ENCODE data around the gene RANBP3. TPM values are rescaled to one million over a fixed set of nuclear protein-coding genes. Genes with fewer than 3 reads are reported as not detected.

The RANBP3 gene
- total and polyA plus RNA-seq, 4 donors = 33.6 to 67.7 (median 54.9) TPM

DNA sequence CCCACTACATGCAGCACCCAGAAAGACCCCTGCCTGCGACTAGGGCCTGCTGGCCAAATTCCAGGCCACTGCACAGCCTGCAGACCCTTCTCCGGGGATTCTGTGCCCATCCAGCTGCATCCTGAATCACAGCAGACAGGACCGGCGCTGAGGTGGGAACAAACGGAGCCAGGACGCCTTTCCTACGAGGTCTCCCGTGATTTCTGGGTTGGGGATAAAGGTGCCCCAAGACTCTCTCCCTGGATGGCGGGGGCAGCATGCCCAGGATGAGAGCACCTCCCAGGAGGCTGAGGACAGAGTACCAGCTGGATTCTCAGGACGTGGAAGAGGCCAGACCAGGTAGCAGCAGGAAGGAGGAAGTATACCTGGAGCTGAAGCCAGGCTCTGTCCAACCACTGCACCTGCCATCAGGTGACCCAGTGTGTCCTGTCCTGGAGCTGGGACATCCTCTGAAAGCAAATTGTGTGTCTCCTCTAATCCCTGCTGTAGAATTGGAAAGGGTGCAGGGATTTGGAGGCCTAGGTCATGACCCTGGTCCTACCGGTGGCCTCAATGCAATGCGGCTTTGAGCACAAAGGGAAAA lies 104.2 kb downstream of the RANBP3 start:
- Histone ChIP-seq H3K36me3 (ENCODE audit: control insufficient read depth in 4 of 4, insufficient read depth in 4 of 4, low read length in 4 of 4) (no peaks in the 10 kb centered on the region), H3K27me3 (ENCODE audit: control insufficient read depth in 3 of 3, insufficient read depth in 3 of 3, low read length in 2 of 3) (no peaks in the 10 kb centered on the region), H3K4me1 (ENCODE audit: control insufficient read depth in 5 of 5, insufficient read depth in 5 of 5, low read length in 5 of 5) (no peaks in the 10 kb centered on the region), H3K9me3 (ENCODE audit: control insufficient read depth in 4 of 4, insufficient read depth in 3 of 4, low read length in 3 of 4) (no peaks in the 10 kb centered on the region), H3K27ac (ENCODE audit: low read depth in 1 of 2, low read length in 1 of 2) (no peak overlapping the region), H3K4me3 (no peak overlapping the region), H3K9ac (ENCODE audit: insufficient read depth in 1 of 2, low read length in 2 of 2) (no peak overlapping the region)
- DNase-seq = no peak
- WGBS, 2 donors = 90 to 92% methylated on average over 12 of the region's 12 CpGs
- ATAC-seq (ENCODE audit: insufficient read depth, low FRiP score) = no peak
- no peak for TF ChIP-seq CTCF (IDR thresholded peaks at IDR 0.05; ENCODE audit: control extremely low read depth, extremely low read depth)

- 75 to 83% methylated on average over 12 of the region's 12 CpGs for WGBS, 2 donors
- no peaks in the 10 kb centered on the region for H3K4me1 ChIP-seq (ENCODE audit: control insufficient read depth in 5 of 5, insufficient read depth in 5 of 5, low read length in 5 of 5)
- ATAC-seq (ENCODE audit: insufficient read depth, low FRiP score) (no peak), DNase-seq (no peak)
- H3K9me3 ChIP-seq (ENCODE audit: control insufficient read depth in 4 of 4, insufficient read depth in 3 of 4, low read length in 3 of 4) = no peaks in the 10 kb centered on the region
- TF ChIP-seq CTCF (IDR thresholded peaks at IDR 0.05; ENCODE audit: control extremely low read depth, extremely low read depth) = no peak
- H3K4me3 ChIP-seq = no peak overlapping the region
- H3K9ac ChIP-seq (ENCODE audit: insufficient read depth in 1 of 2, low read length in 2 of 2) = no peak overlapping the region
- no peaks in the 10 kb centered on the region for H3K36me3 ChIP-seq (ENCODE audit: control insufficient read depth in 4 of 4, insufficient read depth in 4 of 4, low read length in 4 of 4)
- no peaks in the 10 kb centered on the region for H3K27me3 ChIP-seq (ENCODE audit: control insufficient read depth in 3 of 3, insufficient read depth in 3 of 3, low read length in 2 of 3)
- no peak overlapping the region for H3K27ac ChIP-seq (ENCODE audit: low read depth in 1 of 2, low read length in 1 of 2)
Measured at GRCh38 chr19:5870986-5871394, 107.0 kb downstream of the RANBP3 start.

GRCh38 chr19:5867201-5868136 lies 110.5 kb downstream of the RANBP3 start:
- TF ChIP-seq CTCF (IDR thresholded peaks at IDR 0.05; ENCODE audit: control extremely low read depth, extremely low read depth) = no peak
- ATAC-seq (ENCODE audit: insufficient read depth, low FRiP score) (no peak), DNase-seq (no peak)
- Histone ChIP-seq H3K27me3 (ENCODE audit: control insufficient read depth in 3 of 3, insufficient read depth in 3 of 3, low read length in 2 of 3) (no peaks in the 10 kb centered on the region), H3K4me1 (ENCODE audit: control insufficient read depth in 5 of 5, insufficient read depth in 5 of 5, low read length in 5 of 5) (no peaks in the 10 kb centered on the region), H3K27ac (ENCODE audit: low read depth in 1 of 2, low read length in 1 of 2) (no peak overlapping the region), H3K9ac (ENCODE audit: insufficient read depth in 1 of 2, low read length in 2 of 2) (no peak overlapping the region), H3K9me3 (ENCODE audit: control insufficient read depth in 4 of 4, insufficient read depth in 3 of 4, low read length in 3 of 4) (no peaks in the 10 kb centered on the region), H3K4me3 (no peak overlapping the region), H3K36me3 (ENCODE audit: control insufficient read depth in 4 of 4, insufficient read depth in 4 of 4, low read length in 4 of 4) (no peaks in the 10 kb centered on the region)
- WGBS, 2 donors = 87 to 88% methylated on average over 31 of the region's 31 CpGs

Other genes with a start within 250 kb of the RANBP3 start
- gene PRR22, start 193.4 kb downstream of the RANBP3 start, total RNA-seq = 1 to 10 TPM in 1 of 2 donors, under 1 TPM in 1; 0.20 to 6.1 TPM
- 1 to 10 TPM; 2.6 to 6.8 TPM for gene PRR22, start 193.4 kb downstream of the RANBP3 start, polyA plus RNA-seq
- 10 to 100 TPM; 18.5 to 47.0 TPM for gene DUS3L, start 187.0 kb downstream of the RANBP3 start, total RNA-seq
- 10 to 100 TPM; 32.7 to 40.8 TPM for gene DUS3L, start 187.0 kb downstream of the RANBP3 start, polyA plus RNA-seq
- gene NRTN, start 173.1 kb downstream of the RANBP3 start, total RNA-seq = 1 to 10 TPM in 1 of 2 donors, under 1 TPM in 1; 0.23 to 3.3 TPM
- 1 to 10 TPM; 1.2 to 1.7 TPM for gene NRTN, start 173.1 kb downstream of the RANBP3 start, polyA plus RNA-seq
- gene FUT6, start 138.4 kb downstream of the RANBP3 start, total RNA-seq = 1 to 10 TPM in 1 of 2 donors, not detected in 1; 1.9 TPM
- gene FUT6, start 138.4 kb downstream of the RANBP3 start, polyA plus RNA-seq = 1 to 10 TPM in 1 of 2 donors, under 1 TPM in 1; 0.67 to 2.6 TPM
- gene FUT3, start 126.7 kb downstream of the RANBP3 start, total RNA-seq = 10 to 100 TPM in 1 of 2 donors, 1 to 10 TPM in 1; 1.5 to 31.4 TPM
- 10 to 100 TPM; 11.3 to 25.1 TPM for gene FUT3, start 126.7 kb downstream of the RANBP3 start, polyA plus RNA-seq
- not detected for gene FUT5, start 107.6 kb downstream of the RANBP3 start, total RNA-seq
- gene FUT5, start 107.6 kb downstream of the RANBP3 start, polyA plus RNA-seq = not detected
- 100 to 1,000 TPM in 1 of 2 donors, 10 to 100 TPM in 1; 52.5 to 219 TPM for gene NDUFA11, start 74.3 kb downstream of the RANBP3 start, total RNA-seq
- 100 to 1,000 TPM; 337 to 344 TPM for gene NDUFA11, start 74.3 kb downstream of the RANBP3 start, polyA plus RNA-seq
- 1 to 10 TPM; 6.3 to 7.2 TPM for gene VMAC, start 73.3 kb downstream of the RANBP3 start, total RNA-seq
- 1 to 10 TPM; 3.3 to 5.0 TPM for gene VMAC, start 73.3 kb downstream of the RANBP3 start, polyA plus RNA-seq
- gene CAPS, start 63.9 kb downstream of the RANBP3 start, total RNA-seq = 100 to 1,000 TPM; 333 to 360 TPM
- gene CAPS, start 63.9 kb downstream of the RANBP3 start, polyA plus RNA-seq = 100 to 1,000 TPM in 1 of 2 donors, 10 to 100 TPM in 1; 90.2 to 113 TPM
- gene RFX2, start 132.4 kb upstream of the RANBP3 start, total RNA-seq = 10 to 100 TPM; 22.6 to 54.2 TPM
- gene RFX2, start 132.4 kb upstream of the RANBP3 start, polyA plus RNA-seq = 10 to 100 TPM; 13.1 to 17.3 TPM
- under 1 TPM in 1 of 2 donors, not detected in 1; 0.12 TPM for gene ACSBG2, start 157.5 kb upstream of the RANBP3 start, total RNA-seq
- gene ACSBG2, start 157.5 kb upstream of the RANBP3 start, polyA plus RNA-seq = under 1 TPM in 1 of 2 donors, not detected in 1; 0.12 TPM

Measured in lung (tissue), 12 donors.